ENCODE data around the gene TAL2.

The TAL2 gene

DNA sequence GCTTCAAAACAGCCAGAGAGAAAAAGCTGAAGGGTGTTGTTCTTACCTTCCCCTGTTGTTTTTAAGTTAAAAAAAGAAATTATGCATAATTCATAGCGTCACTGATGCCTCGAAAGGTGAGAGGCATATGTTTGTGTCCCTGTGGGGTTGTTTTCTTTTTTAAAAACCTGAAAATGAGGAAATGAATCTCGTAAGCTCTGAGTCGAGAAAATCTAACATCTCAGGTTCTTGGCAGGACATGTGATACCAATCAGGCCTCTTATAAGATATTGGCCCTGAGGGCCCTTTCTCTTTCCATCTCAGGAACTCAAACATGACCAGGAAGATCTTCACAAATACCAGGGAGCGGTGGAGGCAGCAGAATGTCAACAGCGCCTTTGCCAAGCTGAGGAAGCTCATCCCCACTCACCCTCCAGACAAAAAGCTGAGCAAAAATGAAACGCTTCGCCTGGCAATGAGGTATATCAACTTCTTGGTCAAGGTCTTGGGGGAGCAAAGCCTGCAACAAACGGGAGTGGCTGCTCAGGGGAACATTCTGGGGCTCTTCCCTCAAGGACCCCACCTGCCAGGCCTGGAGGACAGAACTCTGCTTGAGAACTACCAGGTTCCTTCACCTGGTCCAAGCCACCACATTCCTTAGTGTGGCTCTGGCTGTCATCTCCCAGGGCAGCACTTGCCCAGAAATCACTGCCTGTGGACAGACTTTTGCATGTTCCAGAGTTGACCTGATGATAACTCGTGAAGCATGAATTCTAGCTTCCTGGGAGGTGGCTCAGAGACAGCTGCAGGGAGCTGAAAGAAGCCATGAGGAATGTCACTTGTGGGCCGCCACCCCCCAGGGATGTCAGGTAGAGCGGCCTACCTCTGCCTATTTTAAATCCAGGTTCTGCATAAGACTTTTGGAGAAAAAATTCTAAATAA lies at the start of gene TAL2:
Gene TAL2, plus strand, starts transcription at position 274 of the 921 bp plus-strand sequence. Its CDS starts 40 bp downstream, at position 314.
- no peak for DNase-seq (ENCODE audit: low read depth)

DNA sequence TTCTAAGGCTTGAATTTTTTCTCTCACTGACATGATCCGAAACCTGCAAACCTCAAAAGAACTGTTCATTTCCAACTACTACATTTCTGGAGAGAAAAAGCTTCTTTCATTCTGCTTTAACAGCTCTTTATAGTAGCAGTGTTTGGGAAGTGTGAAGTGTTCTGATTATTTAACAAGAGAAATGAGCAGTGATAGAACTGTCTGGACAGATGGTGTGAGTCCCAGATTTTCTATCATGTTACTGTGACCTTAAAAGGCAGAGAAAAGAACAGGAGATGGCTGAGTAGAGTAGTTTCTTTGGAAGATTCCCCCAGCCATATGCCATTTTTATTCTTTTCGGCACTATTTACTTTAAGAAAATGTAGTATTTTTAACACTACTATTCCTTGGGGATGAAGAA lies 41.3 kb upstream of the TAL2 start:
- no peak for DNase-seq (ENCODE audit: low read depth)

DNA sequence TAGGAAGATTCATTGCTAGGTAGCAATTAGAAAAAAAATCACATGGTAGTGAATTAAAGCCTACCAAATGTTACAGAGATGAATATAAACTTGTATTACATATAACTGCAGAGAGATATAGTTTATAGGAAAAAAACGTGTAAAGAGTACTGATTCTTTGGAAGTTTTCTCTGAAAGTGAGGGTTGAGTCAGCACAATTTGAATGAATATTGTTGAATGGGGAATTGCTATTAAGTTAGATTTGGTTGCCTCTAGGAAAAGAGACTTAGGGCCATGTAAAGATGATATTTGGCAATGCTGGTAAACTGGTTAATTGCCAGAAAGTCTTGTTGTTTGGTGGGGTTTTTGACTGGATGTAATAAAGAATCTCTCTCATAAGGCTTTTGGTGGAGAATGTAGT lies 37.2 kb upstream of the TAL2 start:
- no peak for DNase-seq (ENCODE audit: low read depth)

DNA sequence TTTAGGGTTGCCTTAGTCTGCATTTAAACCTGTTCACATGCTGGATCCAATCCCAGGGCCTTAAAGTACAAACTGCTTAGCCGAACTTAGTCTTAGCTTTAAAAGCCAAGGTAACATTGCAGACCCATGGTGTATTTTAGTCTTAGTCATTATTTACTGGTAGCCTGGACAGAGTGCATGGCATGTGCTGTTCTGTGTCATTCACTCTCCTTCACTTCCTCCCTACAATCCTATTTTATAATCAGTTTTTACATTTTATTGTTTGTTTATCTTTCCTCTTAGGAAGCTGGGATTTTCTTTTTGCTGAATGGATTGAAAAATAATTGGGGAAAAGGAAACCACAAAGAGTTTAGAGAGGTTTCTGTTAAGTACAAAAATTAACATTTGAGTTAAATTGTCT lies 29.4 kb upstream of the TAL2 start:
- DNase-seq (ENCODE audit: low read depth), result no peak

DNA sequence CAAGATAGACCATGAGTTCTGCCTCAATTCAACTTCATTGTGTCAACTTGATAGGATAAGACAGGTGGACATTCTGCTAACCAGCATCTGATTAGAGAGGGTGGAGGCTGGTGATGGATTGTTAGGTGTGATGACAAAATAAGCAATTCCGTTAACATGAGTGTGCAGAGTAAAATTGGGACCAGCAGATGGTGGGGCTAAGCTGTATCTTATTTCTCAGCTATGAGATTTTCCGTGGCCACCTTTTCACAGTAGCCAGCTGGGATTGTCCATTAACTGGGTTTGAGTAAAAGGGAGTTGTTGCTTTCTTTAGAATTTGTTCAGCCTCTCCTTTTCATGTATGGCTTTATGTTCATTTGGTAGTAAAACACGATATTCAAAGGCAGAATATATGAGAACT lies 28.8 kb upstream of the TAL2 start:
- no peak for DNase-seq (ENCODE audit: low read depth)

DNA sequence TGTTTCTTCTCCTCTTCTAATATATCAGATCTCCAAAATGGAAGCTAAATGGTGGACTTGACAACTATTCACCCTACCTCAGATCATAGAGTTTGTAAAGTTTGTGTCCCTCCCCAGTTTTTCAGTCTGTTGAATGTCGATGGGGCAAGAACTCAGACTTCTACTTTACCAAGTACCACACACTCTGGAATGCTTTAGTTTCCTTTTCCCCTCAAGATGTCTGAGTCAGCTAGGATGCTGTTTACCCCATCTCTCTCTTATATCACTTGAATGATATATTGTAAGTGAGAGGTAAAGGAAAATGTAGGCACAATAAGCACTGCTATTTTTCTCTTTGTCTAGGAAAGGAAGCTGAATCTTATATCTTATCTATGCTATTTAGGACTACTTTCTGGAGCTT lies 25.9 kb upstream of the TAL2 start:
- no peak for DNase-seq (ENCODE audit: low read depth)

DNA sequence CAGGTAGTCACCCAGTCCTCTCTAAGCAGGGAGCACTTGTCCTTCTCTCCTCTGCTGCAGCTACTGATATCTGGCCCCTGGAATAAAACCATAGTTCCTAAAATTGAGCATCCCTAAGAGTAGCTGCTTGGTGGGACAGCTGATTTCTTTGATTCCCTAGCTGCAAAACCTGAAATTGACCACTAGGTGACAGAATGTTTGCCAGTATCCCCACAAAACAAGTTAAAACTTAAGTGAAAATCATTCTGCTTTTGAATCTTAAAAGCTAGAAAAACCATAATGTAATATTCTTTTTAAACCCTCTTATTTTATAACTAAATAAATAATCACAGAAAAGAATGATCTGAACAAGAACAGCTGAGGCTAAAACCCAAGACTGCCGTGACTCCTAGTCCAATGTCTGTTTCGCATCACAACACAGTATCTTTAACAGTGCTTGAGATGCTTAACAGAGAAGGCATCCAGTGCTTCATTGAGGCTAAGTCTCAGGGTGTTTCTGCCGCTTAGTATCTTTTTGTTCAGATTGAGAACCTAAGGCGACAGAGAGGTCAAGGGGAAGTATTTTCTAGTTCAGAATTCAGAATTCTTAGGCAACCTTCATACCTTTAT lies 24.4 kb upstream of the TAL2 start:
- DNase-seq (ENCODE audit: low read depth), result no peak

DNA sequence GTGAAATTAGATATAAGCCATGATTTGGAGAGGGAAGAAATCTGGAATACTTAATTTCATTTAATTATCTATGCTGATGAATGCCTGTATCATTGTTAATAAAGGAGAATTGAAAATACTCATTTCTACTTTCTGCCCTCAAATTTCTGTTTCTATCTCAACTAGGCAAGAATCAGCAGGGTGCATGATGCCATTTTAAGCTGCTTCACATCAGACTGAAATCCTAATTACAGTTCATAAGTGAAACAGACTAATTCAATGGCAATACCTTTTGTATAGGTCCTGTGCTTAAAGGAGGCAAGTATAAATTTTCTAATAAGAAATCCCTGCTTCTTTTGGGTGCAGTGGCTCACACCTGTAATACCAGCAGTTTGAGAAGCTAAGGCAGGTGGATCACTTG lies 22.3 kb upstream of the TAL2 start:
- no peak for DNase-seq (ENCODE audit: low read depth)

DNA sequence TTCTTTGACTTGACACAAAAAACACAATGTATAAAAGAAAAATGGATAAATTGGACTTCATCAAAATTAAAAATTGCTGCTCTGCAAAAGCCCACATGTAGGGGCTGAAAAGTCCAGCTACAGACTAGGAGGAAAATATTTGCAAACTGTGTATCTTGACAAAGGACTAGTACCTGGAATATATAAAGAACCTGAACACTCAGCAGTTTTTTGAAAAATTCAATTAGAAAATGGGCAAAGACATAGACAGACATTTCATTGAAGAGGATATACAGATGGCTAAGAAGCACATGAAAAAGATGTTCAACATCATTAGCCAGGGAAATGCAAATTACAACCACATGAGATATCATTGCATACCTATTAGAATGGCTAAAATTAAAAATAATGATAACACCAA lies 18.5 kb upstream of the TAL2 start:
- no peak for DNase-seq (ENCODE audit: low read depth)

DNA sequence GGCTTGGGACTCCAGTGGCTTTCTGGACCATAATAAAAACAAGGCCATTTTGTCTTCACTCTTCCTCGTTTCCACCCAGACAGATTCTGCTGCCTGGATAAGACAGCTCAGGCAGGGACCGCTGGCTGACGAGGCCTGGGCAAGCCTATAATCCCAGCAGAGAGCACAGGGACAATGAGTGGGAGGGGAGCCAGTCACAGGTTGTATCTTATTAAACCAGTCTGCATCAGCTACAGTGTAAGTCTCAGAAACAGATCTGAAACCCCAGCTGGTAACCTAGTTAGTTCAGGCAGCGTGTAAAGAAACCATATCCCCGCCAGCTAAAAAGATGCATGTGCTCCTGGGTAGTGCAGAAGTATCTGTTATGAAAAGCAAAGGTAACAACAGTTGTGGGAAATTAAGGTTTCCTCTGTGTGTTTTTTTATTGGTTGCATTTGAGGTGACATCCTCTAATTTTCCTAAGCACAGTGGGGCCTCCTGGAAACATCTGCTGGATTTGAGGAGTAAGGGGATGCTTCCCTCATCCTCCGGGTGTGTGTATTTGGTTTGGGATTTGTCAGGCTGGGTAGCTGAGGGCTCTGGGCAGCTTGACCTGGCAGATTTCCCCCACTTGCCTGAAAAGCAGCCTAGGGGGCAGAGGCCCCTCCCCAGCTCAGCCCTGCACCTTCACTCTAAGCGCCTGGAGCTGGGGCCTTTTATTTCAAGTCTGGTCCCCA lies 15.2 kb upstream of the TAL2 start:
- DNase-seq (ENCODE audit: low read depth), result no peak

DNA sequence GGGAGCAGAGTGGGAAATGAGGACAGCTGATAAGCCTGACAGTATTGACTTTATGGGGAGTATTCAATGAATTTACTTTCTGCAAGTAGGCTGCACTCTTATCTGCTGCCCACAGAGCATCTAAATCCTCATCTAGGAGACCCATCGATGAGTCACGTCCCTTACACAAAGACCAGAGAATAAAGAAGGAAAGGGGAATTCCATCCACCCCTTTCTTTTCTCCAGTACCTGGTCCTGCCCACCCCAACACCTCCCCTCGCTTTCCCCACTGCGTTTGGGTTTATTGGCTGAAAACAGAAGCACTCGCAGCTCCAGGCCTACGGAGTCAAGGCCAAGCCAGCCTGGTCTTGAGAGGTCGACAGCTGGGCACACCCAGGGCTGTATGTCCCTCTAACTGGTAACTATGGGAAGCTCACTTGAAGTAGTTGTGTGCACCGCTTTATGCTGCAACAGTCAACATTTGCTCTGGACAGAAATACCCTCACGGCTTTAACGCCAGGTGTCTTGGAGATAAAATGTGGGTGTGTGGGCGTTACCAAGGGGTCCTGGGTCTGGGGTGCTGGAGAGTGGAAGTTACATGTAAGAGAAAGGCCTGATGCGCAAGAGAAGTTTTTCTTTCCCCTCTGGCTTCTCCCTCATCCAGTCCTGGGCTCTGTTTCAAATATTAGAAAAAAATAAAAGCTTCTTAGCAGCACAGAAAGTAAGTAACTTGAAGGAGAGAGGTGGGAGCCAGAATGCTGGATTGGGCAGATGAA lies 14.5 kb upstream of the TAL2 start:
- no peak for DNase-seq (ENCODE audit: low read depth)

DNA sequence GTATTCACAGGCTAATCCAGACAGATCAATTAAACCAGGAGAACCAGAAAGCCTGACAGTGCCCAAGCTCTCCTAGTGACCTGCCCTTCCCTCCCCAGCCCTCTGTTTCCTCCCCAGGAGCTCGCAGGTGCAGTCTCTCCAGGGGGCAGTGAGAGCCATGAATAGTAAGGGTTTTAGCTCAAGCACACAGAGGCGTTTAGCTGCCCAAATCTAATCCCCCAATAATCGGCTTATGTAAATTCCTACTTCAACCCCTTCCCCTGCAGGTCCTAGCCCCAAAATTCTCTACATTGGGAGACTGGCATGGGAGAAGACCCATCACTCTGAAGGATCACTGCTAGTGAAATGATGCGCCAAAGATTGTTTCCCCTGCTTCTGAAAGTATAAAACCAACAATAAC lies 10.5 kb upstream of the TAL2 start:
- no peak for DNase-seq (ENCODE audit: low read depth)

DNA sequence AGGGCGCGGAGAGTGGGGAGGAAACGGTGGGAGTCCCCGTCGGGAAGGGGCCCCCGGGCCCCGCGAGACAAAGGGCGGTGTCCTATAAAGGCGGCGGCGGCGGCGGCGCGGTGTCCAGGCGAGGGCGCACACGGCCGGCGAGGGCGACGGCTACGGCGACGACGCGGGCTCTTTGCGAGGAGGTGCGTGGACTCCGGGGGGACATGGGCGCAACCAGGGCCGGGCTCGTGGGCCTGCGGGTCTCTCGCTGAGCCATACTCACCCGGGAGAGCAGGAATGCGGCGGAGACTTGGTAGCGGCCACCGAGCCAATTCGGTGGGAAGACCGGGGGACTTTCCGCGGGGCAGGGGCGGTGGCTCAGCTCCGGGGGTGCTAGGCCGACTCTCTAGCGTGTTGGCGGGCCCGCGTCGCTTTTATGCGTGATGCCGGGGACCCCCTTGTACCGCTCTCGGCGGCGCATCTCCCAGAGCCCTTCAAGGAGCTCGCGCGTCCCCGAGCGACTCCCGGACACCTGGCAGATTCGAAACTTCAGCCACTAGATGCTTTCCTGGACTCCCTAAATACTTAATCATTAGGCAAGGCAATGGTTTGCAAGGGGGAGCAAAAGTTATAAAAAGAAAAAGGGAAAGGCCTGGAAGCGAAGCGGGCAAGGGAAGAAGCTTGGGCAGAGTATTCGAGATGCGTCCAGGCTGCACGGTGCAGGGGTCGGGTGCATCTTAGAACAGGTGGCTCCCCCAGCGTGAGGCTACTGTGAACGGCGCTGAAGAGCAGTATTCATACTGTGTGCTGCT lies 5.9 kb upstream of the TAL2 start:
- DNase-seq (ENCODE audit: low read depth), result no peak

DNA sequence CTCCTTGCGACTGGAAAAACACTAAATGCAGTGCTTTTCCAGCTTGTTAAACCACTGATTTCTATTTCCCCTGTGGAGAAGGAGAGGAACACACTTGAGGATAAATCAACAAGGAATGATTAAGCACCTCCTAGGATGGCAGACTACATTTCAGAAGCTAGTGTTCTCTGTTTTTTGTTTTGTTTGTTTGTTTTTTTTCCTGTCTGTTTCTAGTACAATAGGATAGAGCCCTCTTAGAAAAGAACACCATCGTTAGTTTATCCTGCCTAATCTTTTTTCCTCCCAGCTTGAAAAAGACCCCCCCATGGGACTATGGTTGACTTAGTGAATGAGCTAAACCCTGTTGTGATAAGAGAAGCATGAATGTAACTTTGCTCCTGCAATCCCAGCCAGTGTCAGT lies 3.9 kb upstream of the TAL2 start:
- no peak for DNase-seq (ENCODE audit: low read depth)

DNA sequence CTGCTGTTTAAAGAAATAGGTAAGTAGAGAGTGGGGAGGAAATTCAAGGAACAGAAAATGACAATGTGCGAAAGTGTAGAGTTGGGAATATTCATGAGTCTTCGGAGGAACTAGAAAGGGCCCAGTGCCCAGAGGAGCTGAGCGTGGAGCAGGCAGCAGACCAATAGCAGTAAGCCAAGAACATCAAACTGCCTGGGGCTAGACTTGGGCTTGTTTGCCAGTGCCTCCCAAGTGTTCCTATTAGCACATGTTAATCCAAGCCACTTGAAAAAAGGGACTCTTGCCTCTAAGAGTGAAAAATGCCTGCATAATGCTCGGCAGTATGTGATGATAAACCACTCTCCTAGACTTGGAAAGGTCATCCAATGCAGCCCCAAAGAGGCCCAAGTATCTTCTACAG lies 1.2 kb upstream of the TAL2 start:
- DNase-seq (ENCODE audit: low read depth), result no peak

DNA sequence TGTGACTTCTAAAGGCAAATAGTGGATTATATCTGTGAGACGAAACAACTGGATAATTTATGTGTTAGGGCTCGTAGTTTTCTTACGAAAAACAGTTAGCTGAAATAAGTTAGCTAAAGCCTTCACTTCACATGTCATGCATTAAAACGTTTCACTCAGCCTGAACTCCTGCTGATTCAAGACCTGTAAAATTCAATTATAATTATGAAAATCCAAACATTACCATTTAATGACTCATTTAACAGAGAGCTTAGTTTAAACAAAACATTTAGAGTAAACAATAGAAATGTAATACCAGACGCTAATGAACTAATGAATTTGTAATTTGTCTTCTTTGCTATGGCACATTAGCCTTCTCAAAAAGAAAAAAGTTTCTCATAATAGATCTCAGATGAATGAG lies 1.7 kb downstream of the TAL2 start:
- no peak for DNase-seq (ENCODE audit: low read depth)

DNA sequence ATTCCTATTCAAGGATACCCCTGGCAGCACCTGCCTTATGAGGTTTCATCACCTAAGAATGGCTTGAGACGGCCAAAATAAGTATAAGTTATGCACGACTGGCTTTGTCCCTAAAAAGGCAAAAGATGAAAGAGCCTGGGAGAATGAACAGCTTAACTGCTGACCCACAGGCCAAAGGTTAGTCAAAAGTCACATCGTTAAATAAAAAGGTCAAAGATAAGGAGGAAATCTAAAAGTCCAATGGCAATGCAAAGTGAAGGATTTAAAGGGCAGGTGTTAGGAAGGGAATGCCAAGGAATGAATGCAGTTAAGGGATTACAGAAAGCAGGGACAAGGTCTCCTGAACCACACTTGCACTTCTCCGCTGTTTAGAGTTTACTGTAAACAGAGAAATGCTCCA lies 5.6 kb downstream of the TAL2 start:
- DNase-seq (ENCODE audit: low read depth), result no peak

DNA sequence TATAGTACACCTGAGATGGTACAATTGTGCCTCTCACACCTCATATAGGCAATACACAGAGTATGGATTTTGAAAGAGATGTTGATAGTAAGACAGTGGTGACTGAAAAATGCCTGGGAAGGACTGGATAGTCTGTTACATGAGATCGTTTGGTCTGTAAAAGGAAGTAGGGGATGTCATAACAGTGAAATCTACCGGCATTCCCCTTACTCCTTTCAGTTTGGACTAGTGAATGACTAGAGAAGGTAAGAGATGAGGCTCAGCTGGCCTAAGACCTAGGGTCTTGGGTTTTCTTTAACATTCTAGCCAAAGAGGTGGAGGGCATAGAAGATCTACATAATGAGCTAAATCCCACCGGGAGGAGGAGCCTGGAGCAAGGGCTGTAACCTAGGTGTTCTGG lies 8.1 kb downstream of the TAL2 start:
- DNase-seq (ENCODE audit: low read depth), result no peak

DNA sequence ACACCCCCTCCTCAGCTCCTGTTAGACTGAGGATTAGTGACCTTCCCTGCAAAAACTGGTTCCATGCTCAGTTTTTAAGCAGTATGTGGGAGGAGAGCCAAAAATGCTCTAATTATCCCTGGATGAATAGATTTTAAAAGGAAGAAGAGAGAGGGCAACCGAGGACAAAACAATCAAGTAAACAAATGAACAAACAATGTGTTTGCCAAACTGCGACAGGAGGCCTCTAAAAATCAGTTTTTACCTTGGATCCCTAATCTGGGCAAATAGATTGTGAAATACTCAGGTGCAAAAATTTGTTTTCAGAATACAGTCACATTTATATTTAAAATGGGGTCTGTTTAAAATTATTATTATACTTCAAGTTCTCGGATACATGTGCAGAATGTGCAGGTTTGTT lies 8.5 kb downstream of the TAL2 start:
- DNase-seq (ENCODE audit: low read depth), result no peak

DNA sequence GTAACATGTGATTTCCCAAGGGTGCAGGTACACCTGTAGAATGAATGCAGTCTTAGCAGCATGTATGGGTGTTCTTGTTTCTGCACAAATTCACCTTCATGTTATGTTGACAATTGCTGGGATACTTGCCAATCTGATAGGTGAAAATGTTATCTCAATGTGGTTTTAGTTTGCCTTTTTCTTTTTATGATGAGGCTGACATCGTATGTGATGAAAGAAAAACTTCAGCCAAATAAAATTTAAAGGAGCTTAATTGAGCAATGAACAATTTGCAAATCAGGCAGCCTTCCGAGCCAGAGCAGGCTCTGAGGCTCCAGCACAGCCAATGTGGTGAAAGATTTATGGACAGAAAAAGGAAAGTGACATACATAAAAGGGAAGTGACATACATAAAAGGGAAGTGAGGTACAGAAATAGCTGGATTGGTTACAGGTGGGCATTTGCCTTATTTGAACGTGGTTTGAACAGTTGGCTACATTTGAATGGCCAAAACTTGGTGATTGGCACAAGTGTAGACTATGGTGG lies 10.5 kb downstream of the TAL2 start:
- no peak for DNase-seq (ENCODE audit: low read depth)

DNA sequence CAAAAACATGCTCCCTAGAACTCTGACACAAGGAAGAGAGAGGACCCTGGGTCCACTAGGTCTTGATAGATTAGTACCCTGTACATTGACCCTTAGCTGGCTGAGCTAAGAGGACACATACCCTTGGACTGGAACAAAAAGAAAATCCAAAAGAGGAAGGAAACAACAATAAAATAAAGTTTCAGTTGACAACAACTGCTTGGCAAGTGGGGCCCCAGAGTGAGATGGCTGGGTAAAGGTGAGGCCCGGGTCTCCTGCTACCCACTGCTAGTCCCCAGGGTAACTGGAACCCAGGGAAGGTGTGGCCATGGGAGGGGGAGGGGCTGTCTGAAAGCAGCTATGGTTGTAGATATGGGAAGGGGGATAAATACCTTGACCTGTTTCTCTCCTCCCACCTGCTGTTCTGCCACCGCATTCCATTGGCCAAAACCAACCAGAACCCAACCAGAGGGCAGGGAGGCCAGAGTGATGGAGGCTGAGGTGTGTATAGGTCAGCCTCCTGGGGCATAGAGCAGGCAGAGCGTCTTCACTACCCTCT lies 11.7 kb downstream of the TAL2 start:
- DNase-seq (ENCODE audit: low read depth), result no peak

Measured in activated T-helper 1 cell treated with Interleukin-2 at 50 U/mL for 16 hours (primary cell).